Neural cell (in vitro differentiated cells): Measurements from ENCODE around the gene RAB3C.

Source experiments
- CTCF ChIP-seq: fragments of 450-650 bp; IDR thresholded peaks from 2 replicates; pipeline ENCODE4 v1.5.1; 2014; ENCODE audit warnings: antibody characterized with exemption, mild to moderate bottlenecking, moderate library complexity; ENCODE audit not compliant: poor library complexity, severe bottlenecking
- EP300 ChIP-seq: fragments of 450-650 bp; conservative IDR thresholded peaks from 2 replicates; pipeline ENCODE4 v1.6.1; 2014; ENCODE audit warnings: antibody characterized with exemption, mild to moderate bottlenecking, moderate library complexity; ENCODE audit not compliant: poor library complexity, severe bottlenecking
- EZH2 ChIP-seq: fragments of 200-600, 300-800 bp; shearing (Covaris generic), sonication (generic); IDR thresholded peaks from 2 replicates; pipeline ENCODE4 v1.6.1; 2014; ENCODE audit warnings: antibody characterized with exemption, low read length, borderline replicate concordance, mild to moderate bottlenecking; ENCODE audit not compliant: insufficient read depth, poor library complexity, severe bottlenecking
- POLR2AphosphoS5 ChIP-seq: IDR thresholded peaks from 2 replicates; pipeline ENCODE4 v1.6.1; 2012
- RAD21 ChIP-seq: fragments of 450-650 bp; conservative IDR thresholded peaks from 2 replicates; pipeline ENCODE4 v1.6.1; 2014; ENCODE audit warnings: antibody characterized with exemption, mild to moderate bottlenecking, moderate library complexity
- REST ChIP-seq: IDR thresholded peaks from 2 replicates; pipeline ENCODE4 v1.6.1; 2012; ENCODE audit warnings: borderline replicate concordance
- SMC3 ChIP-seq: fragments of 450-650 bp; conservative IDR thresholded peaks from 2 replicates; pipeline ENCODE4 v1.6.1; 2014; ENCODE audit warnings: antibody characterized with exemption, mild to moderate bottlenecking, moderate library complexity; ENCODE audit not compliant: poor library complexity

GRCh38 chr5:58722160-58722559 is 139.3 kb downstream of the RAB3C start:
- TF ChIP-seq CTCF (no peak), EZH2 (no peak), REST (no peak), EP300 (no peak), SMC3 (no peak), POLR2AphosphoS5 (no peak), RAD21 (no peak)
